ENCODE data around the gene CD69.
"Not testable (repeated sequence)": the region's sequence is repeated elsewhere in the genome, so short reads cannot be mapped to it uniquely, and the experiment has no call there.

Gene CD69

DNA sequence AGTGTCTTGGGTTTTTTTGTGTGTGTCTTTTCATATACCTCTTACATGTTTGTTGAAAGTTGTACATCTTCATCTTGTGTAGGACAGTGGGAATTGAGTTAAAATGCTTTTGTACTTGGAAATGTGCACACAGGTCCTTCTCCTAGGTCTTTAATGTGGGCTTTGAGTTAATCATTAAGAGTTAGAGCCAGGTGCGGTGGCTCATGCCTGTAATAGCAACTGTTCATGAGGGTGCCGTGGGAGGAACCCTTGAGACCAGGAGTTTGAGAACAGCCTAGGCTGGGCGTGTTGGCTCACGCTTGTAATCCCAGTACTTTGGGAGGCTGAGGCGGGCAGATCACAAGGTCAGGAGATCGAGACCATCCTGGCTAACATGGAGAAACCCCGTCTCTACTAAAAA, 41.7 kb downstream of the CD69 start:
- DNase-seq (ENCODE audit: low read depth) = no peak
- TF ChIP-seq, protein P1, sequence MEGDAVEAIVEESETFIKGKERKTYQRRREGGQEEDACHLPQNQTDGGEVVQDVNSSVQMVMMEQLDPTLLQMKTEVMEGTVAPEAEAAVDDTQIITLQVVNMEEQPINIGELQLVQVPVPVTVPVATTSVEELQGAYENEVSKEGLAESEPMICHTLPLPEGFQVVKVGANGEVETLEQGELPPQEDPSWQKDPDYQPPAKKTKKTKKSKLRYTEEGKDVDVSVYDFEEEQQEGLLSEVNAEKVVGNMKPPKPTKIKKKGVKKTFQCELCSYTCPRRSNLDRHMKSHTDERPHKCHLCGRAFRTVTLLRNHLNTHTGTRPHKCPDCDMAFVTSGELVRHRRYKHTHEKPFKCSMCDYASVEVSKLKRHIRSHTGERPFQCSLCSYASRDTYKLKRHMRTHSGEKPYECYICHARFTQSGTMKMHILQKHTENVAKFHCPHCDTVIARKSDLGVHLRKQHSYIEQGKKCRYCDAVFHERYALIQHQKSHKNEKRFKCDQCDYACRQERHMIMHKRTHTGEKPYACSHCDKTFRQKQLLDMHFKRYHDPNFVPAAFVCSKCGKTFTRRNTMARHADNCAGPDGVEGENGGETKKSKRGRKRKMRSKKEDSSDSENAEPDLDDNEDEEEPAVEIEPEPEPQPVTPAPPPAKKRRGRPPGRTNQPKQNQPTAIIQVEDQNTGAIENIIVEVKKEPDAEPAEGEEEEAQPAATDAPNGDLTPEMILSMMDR (conservative IDR thresholded peaks at IDR 0.05; ENCODE audit: low read depth, low read length) = no peak
- no peak overlapping the region for H3K4me3 ChIP-seq (ENCODE audit: low read length)

DNA sequence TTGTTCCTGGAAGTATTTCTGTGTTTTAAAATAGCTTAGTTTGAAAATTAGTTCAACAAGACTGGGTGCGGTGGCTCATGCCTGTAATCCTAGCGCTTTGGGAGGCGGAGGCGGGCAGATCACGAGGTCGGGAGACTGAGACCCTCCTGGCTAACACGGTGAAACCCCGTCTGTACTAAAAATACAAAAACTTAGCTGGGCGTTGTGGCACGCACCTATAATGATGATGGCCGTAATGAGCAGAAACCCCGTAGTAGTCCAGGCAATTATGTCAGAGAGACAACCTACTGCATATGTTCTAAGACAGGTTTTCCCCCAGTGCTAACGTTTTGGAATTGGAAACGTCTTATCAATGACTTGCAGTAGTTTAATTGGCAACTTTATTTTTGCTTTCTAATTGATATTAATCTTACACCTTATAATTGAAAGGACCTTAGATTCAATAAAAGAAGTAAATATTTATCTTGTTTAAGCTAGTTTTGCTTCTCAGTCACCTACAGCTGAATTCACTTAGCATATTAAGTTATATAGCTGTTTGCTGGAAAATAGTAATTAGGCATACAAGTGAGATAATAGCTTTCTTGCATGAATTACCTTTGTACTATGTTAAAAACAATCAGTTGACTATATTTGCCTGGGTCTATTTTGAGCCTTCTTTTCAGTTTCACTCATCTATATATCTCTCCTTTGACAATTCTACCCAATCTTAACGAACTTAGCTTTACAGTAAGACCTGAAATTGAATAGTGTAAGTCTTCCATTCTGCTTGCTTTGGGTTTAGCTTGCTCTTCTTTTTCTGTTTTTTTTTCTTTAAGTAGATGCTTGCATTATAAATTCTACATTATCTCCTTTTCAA, 43.4 kb downstream of the CD69 start:
- no peak for DNase-seq (ENCODE audit: low read depth)
- TF ChIP-seq, protein P1 (conservative IDR thresholded peaks at IDR 0.05; ENCODE audit: low read depth, low read length) = no peak
- no peak overlapping the region for H3K4me3 ChIP-seq (ENCODE audit: low read length)

DNA sequence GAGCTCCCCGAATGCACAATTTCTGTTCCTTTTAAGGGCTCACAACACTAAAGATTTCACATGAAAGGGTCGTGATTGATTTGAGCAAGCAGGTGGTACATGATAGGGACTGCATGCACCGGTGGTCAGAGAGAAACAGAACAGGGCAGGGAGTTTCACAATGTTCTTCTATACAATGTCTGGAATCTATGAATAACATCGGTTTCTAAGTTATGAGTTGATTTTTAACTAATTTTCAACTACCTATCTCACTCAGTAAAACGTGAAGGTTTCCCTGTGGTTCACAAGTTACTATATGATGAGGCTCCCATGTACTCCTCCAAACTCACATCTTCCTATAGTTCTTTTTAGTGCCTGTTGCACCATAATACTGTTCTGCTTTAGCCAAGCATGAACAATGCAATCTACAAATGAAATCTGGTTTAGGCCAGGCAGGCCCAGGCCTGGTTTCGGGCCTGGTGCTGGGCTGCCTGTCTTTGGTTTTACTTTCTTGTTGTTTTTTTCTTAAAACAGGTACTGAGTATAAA, 47.6 kb downstream of the CD69 start:
- DNase-seq (ENCODE audit: low read depth) = not testable (repeated sequence)

DNA sequence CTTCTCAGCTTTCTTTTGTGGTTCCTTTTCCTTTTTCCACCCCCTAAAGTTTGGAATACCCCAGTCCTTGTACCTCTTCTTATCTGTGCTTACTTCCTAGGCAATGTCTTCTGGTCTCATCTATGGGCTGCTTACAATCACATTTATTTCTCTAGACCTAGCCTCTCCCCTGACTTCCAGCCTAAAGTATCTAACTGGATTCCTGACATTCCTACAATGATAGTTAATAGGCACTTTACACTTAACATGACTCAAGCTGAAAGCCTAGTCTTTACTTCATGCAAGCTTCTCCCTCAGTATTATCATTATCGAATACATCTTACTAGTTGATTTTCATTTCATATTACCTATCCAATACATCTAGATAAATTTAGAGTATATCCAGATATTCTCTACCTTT, 49.0 kb downstream of the CD69 start:
- no peak overlapping the region for H3K4me3 ChIP-seq (ENCODE audit: low read length)
- DNase-seq (ENCODE audit: low read depth) = no peak
- TF ChIP-seq, protein P1 (conservative IDR thresholded peaks at IDR 0.05; ENCODE audit: low read depth, low read length) = no peak

More for the DNA sequence above, 47.6 kb downstream of the CD69 start:
- not testable (repeated sequence) for H3K4me3 ChIP-seq (ENCODE audit: low read length)

DNA sequence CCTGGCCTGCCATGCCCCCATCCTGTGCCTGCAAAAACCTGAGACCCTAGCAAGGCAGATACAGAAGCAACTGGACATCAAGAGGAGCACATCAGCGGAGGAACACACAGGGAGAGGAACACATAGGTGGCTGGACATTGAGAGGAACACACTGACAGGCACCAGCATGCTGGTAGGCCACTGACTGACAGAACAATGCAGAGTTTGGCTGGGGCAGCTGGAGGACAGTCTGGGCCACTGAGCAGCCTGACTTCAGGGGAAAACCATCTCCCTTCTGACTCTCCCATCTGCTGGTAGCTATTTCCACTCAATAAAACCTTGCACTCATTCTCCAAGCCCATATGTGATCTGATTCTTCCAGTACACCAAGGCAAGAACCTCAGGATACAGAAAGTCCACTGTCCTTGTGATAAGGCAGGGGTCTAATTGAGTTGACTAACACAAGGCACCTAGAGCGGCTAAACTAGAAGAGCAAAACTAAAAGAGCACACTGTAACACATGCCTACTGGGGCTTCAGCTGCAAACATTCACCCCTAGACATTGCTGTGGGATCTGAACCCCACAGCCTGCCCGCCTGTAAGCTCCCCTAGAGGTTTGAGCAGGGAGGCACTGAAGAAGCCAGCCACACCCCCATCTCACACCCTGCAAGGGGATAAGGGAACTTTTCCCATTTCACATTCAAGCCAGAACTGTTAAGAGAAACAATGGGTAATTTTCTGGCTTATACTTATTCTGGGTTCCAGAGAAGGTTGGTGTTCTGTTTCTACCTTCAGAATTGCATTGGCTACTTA, 49.9 kb downstream of the CD69 start:
- TF ChIP-seq, protein P1 (conservative IDR thresholded peaks at IDR 0.05; ENCODE audit: low read depth, low read length) = no peak
- no peak overlapping the region for H3K4me3 ChIP-seq (ENCODE audit: low read length)
- DNase-seq (ENCODE audit: low read depth) = no peak

DNA sequence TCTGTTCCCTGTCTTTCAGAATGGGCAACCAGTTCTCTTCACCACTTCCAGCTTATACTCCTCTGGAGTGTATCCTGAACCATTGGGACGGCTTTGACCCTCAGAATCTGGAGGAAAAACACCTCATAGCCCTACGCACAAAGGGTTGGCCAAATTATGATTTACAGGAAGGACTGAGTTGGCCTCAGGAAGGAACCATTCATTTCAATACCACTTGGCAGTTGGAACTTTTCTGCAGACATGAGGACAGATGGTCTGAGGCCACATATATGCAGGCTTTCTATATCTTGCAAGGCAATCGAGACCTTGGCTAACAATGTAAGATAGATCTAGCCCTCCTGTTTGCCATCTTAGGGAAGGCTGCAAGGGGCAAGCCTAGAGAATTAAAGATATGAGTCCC, 51.8 kb downstream of the CD69 start:
- TF ChIP-seq, protein P1 (conservative IDR thresholded peaks at IDR 0.05; ENCODE audit: low read depth, low read length) = no peak
- H3K4me3 ChIP-seq (ENCODE audit: low read length) = no peak overlapping the region
- no peak for DNase-seq (ENCODE audit: low read depth)
